ENCODE data around the gene EVX2. TPM values are rescaled to one million over a fixed set of nuclear protein-coding genes. Genes with fewer than 3 reads are reported as not detected.

EVX2 gene
- total and polyA plus RNA-seq, 2 of the 4 experiments (the other 2 are of a cell fraction), result not detected

GRCh38 chr2:176128172-176128981 is 44.6 kb upstream of the EVX2 start (continued):
- no peak for TF ChIP-seq SMC3 (IDR thresholded peaks at IDR 0.05; ENCODE audit: low read depth, low read length)

GRCh38 chr2:176127774-176128072 is 44.0 kb upstream of the EVX2 start:
- H2BK15ac ChIP-seq (ENCODE audit: low read depth, low read length), result no peak overlapping the region
- no peak for ATAC-seq (ENCODE audit: low read depth)
- no peak overlapping the region for H2AFZ ChIP-seq (replicated peaks; ENCODE audit: low read length, poor library complexity)
- H2AK9ac ChIP-seq (replicated peaks; ENCODE audit: low read depth, low read length, poor library complexity), result no peak overlapping the region
- ChIA-PET CTCF (interaction anchor here (0.6 to 3.7 kb wide), 15 partner anchors 13 to 1034 kb away, joined by 3 to 22 read pairs (median 4); no protein-coding TSS in a partner anchor), POLR2A (ENCODE audit: unreplicated experiment) (no interaction called here)
- H3K27ac ChIP-seq (ENCODE audit: insufficient read depth, low read length), result no peak overlapping the region
- H4K5ac ChIP-seq (ENCODE audit: low read depth, low read length), result no peak overlapping the region
- no peaks in the 10 kb centered on the region for H3K9me1 ChIP-seq (ENCODE audit: insufficient read depth, low read length)
- no peak overlapping the region for H3K14ac ChIP-seq (replicated peaks; ENCODE audit: low read depth, low read length)
- H3K4me3 ChIP-seq (ENCODE audit: insufficient read depth, low read depth, low read length), result no peak overlapping the region
- H3K9ac ChIP-seq (ENCODE audit: low read depth, low read length), result no peak overlapping the region
- no peak overlapping the region for H2BK20ac ChIP-seq (ENCODE audit: low read depth, low read length)
- TF ChIP-seq POLR2A (IDR thresholded peaks at IDR 0.05; ENCODE audit: low read depth, low read length) (no peak), CEBPB (IDR thresholded peaks at IDR 0.05; ENCODE audit: low read depth, low read length) (no peak), NFE2L2 (IDR thresholded peaks at IDR 0.05; ENCODE audit: low read depth, low read length) (no peak), RCOR1 (IDR thresholded peaks at IDR 0.05; ENCODE audit: insufficient replicate concordance, low read length) (no peak), MAZ (IDR thresholded peaks at IDR 0.05; ENCODE audit: borderline replicate concordance, low read depth, low read length) (no peak), FOS (IDR thresholded peaks at IDR 0.05; ENCODE audit: low read depth, low read length) (no peak), USF2 (IDR thresholded peaks at IDR 0.05; ENCODE audit: low read depth, low read length) (no peak), MAFK (IDR thresholded peaks at IDR 0.05; ENCODE audit: low read depth, low read length) (no peak), MXI1 (IDR thresholded peaks at IDR 0.05; ENCODE audit: borderline replicate concordance, low read depth, low read length) (no peak)
- TF ChIP-seq, protein P1, sequence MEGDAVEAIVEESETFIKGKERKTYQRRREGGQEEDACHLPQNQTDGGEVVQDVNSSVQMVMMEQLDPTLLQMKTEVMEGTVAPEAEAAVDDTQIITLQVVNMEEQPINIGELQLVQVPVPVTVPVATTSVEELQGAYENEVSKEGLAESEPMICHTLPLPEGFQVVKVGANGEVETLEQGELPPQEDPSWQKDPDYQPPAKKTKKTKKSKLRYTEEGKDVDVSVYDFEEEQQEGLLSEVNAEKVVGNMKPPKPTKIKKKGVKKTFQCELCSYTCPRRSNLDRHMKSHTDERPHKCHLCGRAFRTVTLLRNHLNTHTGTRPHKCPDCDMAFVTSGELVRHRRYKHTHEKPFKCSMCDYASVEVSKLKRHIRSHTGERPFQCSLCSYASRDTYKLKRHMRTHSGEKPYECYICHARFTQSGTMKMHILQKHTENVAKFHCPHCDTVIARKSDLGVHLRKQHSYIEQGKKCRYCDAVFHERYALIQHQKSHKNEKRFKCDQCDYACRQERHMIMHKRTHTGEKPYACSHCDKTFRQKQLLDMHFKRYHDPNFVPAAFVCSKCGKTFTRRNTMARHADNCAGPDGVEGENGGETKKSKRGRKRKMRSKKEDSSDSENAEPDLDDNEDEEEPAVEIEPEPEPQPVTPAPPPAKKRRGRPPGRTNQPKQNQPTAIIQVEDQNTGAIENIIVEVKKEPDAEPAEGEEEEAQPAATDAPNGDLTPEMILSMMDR (conservative IDR thresholded peaks at IDR 0.05; ENCODE audit: low read depth, low read length), result no peak
- H3K4me1 ChIP-seq (ENCODE audit: control insufficient read depth, insufficient read depth, low read length), result no peaks in the 10 kb centered on the region
- H3K79me1 ChIP-seq (ENCODE audit: low read depth in 1 of 2, low read length in 2 of 2), result no peaks in the 10 kb centered on the region
- no peak overlapping the region for H3K18ac ChIP-seq (ENCODE audit: low read depth, low read length)
- no peak overlapping the region for H3K4me2 ChIP-seq (ENCODE audit: low read depth, low read length)
- DNase-seq, result no peak
- no peak overlapping the region for H3K4ac ChIP-seq (ENCODE audit: low read depth, low read length)
- dilution Hi-C loops (cut with HindIII; ENCODE audit: low sequenced_read_pairs, unreplicated experiment), result no loop called here
- no peak overlapping the region for H2BK5ac ChIP-seq (ENCODE audit: low read depth, low read length, poor library complexity, severe bottlenecking)
- no peak overlapping the region for H3K23ac ChIP-seq (ENCODE audit: low read depth, low read length)
- H3K56ac ChIP-seq (ENCODE audit: extremely low read depth, insufficient read depth, low read length), result no peak overlapping the region
- no peaks in the 10 kb centered on the region; the same call in 1 of the 2 replicates for H4K20me1 ChIP-seq (ENCODE audit: insufficient read depth, low read length)
- H3K9me3 ChIP-seq (ENCODE audit: control insufficient read depth, insufficient read depth, low read length), result no peaks in the 10 kb centered on the region; the same call in 1 of the 2 replicates
- no CpG with 5 or more reads among the region's 4 CpGs for WGBS, 2 experiments (ENCODE audit: extremely low coverage in 2 of 2, insufficient read length in 1 of 2)
- H2AK5ac ChIP-seq (ENCODE audit: low read depth, low read length), result no peak overlapping the region
- in situ Hi-C loops (cut with MboI; ENCODE audit: low sequenced_read_pairs), result loop anchor here (5.0 to 10.0 kb wide), 4 partner anchors 327 to 1027 kb away; no protein-coding TSS in a partner anchor
- H2BK120ac ChIP-seq (ENCODE audit: low read depth, low read length), result no peak overlapping the region
- H4K8ac ChIP-seq (ENCODE audit: low read depth in 2 of 2, low read length in 2 of 2), result no peak overlapping the region
- no peak overlapping the region for H4K91ac ChIP-seq (ENCODE audit: insufficient read depth, low read depth, low read length)
- H3K27me3 ChIP-seq (ENCODE audit: control insufficient read depth, insufficient read depth, low read length), result peaks cover 87% of the 10 kb centered on the region
- intact Hi-C loops (cut with micrococcal nuclease), result loop anchor here (1.0 to 2.0 kb wide), 6 partner anchors 427 to 1631 kb away; no protein-coding TSS in a partner anchor
- BruUV-seq (replicated peaks), result no TSS peak
- H3K36me3 ChIP-seq (ENCODE audit: control insufficient read depth, insufficient read depth, low read length), result no peaks in the 10 kb centered on the region

Measured in IMR-90 (cell line).